Karpas-422 (cell line): ENCODE data around the gene CDK10. TPM values are rescaled to one million over a fixed set of nuclear protein-coding genes. Genes with fewer than 3 reads are reported as not detected.
A peak's percentile ranks its signal among the peaks of the same experiment; 100 is the strongest.

Experiments used
- DNase-seq: peaks from one replicate; pipeline ENCODE4 v3.0.0-alpha.2; 2015
- H2AFZ ChIP-seq: fragments of 200-600 bp; sonication (generic); 2 replicates; pipeline ENCODE4 v1.6.1; 2014; ENCODE audit warnings: antibody characterized with exemption, low read length, mixed read lengths
- H3K27ac ChIP-seq: fragments of 200-600 bp; sonication (generic); 2 replicates; pipeline ENCODE4 v1.5.1; 2014; ENCODE audit warnings: mild to moderate bottlenecking, low read length, moderate library complexity
- H3K27me3 ChIP-seq: fragments of 200-600 bp; sonication (generic); 2 replicates; pipeline ENCODE4 v1.6.1; 2014; ENCODE audit warnings: low read length, mixed read lengths
- H3K36me3 ChIP-seq: fragments of 200-600 bp; sonication (generic); 2 replicates; pipeline ENCODE4 v1.6.1; 2014; ENCODE audit warnings: low read length, mixed read lengths; ENCODE audit not compliant: insufficient read depth
- H3K4me1 ChIP-seq: fragments of 200-600 bp; sonication (generic); 2 replicates; pipeline ENCODE4 v1.6.1; 2014; ENCODE audit warnings: mild to moderate bottlenecking, low read length, mixed read lengths
- H3K4me2 ChIP-seq: fragments of 200-600 bp; sonication (generic); 2 replicates; pipeline ENCODE4 v1.6.1; 2014; ENCODE audit warnings: low read length, low read depth, mild to moderate bottlenecking; ENCODE audit not compliant: poor library complexity, severe bottlenecking
- H3K4me3 ChIP-seq: fragments of 200-600 bp; sonication (generic); 2 replicates; pipeline ENCODE4 v1.5.1; 2014; ENCODE audit warnings: mild to moderate bottlenecking, antibody characterized with exemption, low read length, mixed read lengths
- H3K79me2 ChIP-seq: fragments of 200-600 bp; sonication (generic); 2 replicates; pipeline ENCODE4 v1.6.1; 2014; ENCODE audit warnings: mild to moderate bottlenecking, low read length, mixed read lengths
- H3K9ac ChIP-seq: fragments of 200-600 bp; sonication (generic); 2 replicates; pipeline ENCODE4 v1.6.0; 2014; ENCODE audit warnings: low read length
- H3K9me2 ChIP-seq: fragments of 200-600 bp; sonication (generic), shearing (Covaris generic); replicated peaks from 2 replicates; pipeline ENCODE4 v1.6.0; 2014; ENCODE audit warnings: mild to moderate bottlenecking, low read length, moderate library complexity; ENCODE audit not compliant: insufficient read depth
- H3K9me3 ChIP-seq: fragments of 300-700, 200-600 bp; sonication (generic); 2 replicates; pipeline ENCODE4 v1.6.1; 2014; ENCODE audit warnings: low read length, mixed read lengths
- H4K20me1 ChIP-seq: fragments of 200-600 bp; sonication (generic); 2 replicates; pipeline ENCODE4 v1.6.1; 2014; ENCODE audit warnings: mild to moderate bottlenecking, antibody characterized with exemption, low read length, low read depth; ENCODE audit not compliant: insufficient read depth
- total RNA-seq: library from RNA; depleted of rRNA; stranded (reverse); fragments of >200 nt; shearing (Covaris generic); gene quantifications from 2 replicates; pipeline ENCODE4 v1.2.3, GENCODE V29; 2014; ENCODE audit warnings: low replicate concordance

CDK10 gene
- total RNA-seq, 1 experiment from 2014 or later, result 25.6 TPM

GRCh38 chr16:89733322-89733721, 46.8 kb downstream of the CDK10 start:
- Histone ChIP-seq H4K20me1 (no peaks in the 10 kb centered on the region), H3K4me2 (no peak overlapping the region), H3K4me3 (no peak overlapping the region), H2AFZ (no peak overlapping the region), H3K27me3 (no peaks in the 10 kb centered on the region), H3K9ac (no peak overlapping the region), H3K4me1 (no peaks in the 10 kb centered on the region), H3K79me2 (peaks cover 4% of the 10 kb centered on the region), H3K36me3 (peaks cover 30% of the 10 kb centered on the region), H3K27ac (no peak overlapping the region), H3K9me2 (no peaks in the 10 kb centered on the region), H3K9me3 (no peaks in the 10 kb centered on the region)
- no peak for DNase-seq

DNA sequence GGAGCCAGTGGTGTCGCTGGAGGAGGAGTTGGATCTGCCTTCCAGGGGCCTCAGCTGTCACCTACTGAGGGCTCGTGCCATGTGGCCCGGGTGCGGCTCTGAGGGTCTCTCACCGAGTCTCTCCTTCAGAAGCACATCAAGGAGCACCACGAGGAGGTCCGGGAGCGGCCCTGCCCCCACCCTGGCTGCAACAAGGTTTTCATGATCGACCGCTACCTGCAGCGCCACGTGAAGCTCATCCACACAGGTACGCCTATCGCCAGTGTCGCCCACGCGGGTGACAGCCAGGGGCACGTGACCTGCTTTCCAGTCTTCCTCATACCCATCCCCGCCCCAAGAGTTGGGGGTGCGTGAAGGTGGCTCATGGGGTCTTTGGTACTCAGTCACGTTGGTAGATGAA, 47.3 kb downstream of the CDK10 start:
- Histone ChIP-seq H3K27ac (no peak overlapping the region), H3K9ac (no peak overlapping the region), H3K9me3 (no peaks in the 10 kb centered on the region), H3K4me3 (no peak overlapping the region), H2AFZ (no peak overlapping the region), H3K27me3 (no peaks in the 10 kb centered on the region), H3K4me1 (no peaks in the 10 kb centered on the region), H3K79me2 (peaks cover 4% of the 10 kb centered on the region), H3K9me2 (no peaks in the 10 kb centered on the region), H3K36me3 (peaks cover 34% of the 10 kb centered on the region), H3K4me2 (no peak overlapping the region), H4K20me1 (no peaks in the 10 kb centered on the region)
- no peak for DNase-seq

- Histone ChIP-seq H3K4me1 (no peaks in the 10 kb centered on the region), H3K4me3 (no peak overlapping the region), H3K79me2 (peaks cover 4% of the 10 kb centered on the region), H4K20me1 (no peaks in the 10 kb centered on the region), H3K4me2 (no peak overlapping the region), H2AFZ (no peak overlapping the region), H3K9ac (no peak overlapping the region), H3K36me3 (peaks cover 54% of the 10 kb centered on the region), H3K27ac (no peak overlapping the region), H3K9me3 (no peaks in the 10 kb centered on the region), H3K27me3 (no peaks in the 10 kb centered on the region), H3K9me2 (no peaks in the 10 kb centered on the region)
- no peak for DNase-seq
These were observed 50.1 kb downstream of the CDK10 start for GRCh38 chr16:89736554-89736953.

- Histone ChIP-seq H3K79me2 (peaks cover 4% of the 10 kb centered on the region), H3K27me3 (no peaks in the 10 kb centered on the region), H4K20me1 (no peaks in the 10 kb centered on the region), H3K4me2 (no peak overlapping the region), H3K9me2 (no peaks in the 10 kb centered on the region), H3K27ac (no peak overlapping the region), H3K4me3 (no peak overlapping the region), H2AFZ (no peak overlapping the region), H3K36me3 (peaks cover 56% of the 10 kb centered on the region), H3K9ac (no peak overlapping the region), H3K9me3 (no peaks in the 10 kb centered on the region), H3K4me1 (no peaks in the 10 kb centered on the region)
- peak; percentile 42 for DNase-seq
These were observed 51.0 kb downstream of the CDK10 start for GRCh38 chr16:89737341-89738071.

DNA sequence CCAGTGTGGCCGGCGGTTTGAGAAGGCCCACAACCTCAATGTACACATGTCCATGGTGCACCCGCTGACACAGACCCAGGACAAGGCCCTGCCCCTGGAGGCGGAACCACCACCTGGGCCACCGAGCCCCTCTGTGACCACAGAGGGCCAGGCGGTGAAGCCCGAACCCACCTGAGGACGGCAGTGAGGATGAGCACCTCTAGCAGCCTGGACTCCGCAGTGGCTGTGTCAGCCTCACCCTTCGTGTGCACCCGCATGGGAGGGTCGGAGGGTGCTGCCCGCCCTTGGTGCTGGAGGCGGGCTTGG, 51.5 kb downstream of the CDK10 start:
- H3K4me3 ChIP-seq, result no peak overlapping the region
- no peaks in the 10 kb centered on the region for H3K27me3 ChIP-seq
- no peak overlapping the region for H3K9ac ChIP-seq
- no peaks in the 10 kb centered on the region for H4K20me1 ChIP-seq
- no peaks in the 10 kb centered on the region for H3K4me1 ChIP-seq
- no peak overlapping the region for H3K27ac ChIP-seq
- H3K9me3 ChIP-seq, result no peaks in the 10 kb centered on the region
- no peak overlapping the region for H2AFZ ChIP-seq
- H3K79me2 ChIP-seq, result peaks cover 4% of the 10 kb centered on the region
- peak; percentile 38 for DNase-seq
- H3K4me2 ChIP-seq, result no peak overlapping the region
- peaks cover 56% of the 10 kb centered on the region for H3K36me3 ChIP-seq
- H3K9me2 ChIP-seq, result no peaks in the 10 kb centered on the region

GRCh38 chr16:89738538-89739317, 52.2 kb downstream of the CDK10 start:
- H3K9ac ChIP-seq, result no peak overlapping the region
- H3K27ac ChIP-seq, result no peak overlapping the region
- peaks cover 4% of the 10 kb centered on the region for H3K79me2 ChIP-seq
- no peaks in the 10 kb centered on the region for H3K9me2 ChIP-seq
- DNase-seq, result peak; percentile 39
- H4K20me1 ChIP-seq, result no peaks in the 10 kb centered on the region
- no peak overlapping the region for H2AFZ ChIP-seq
- H3K4me3 ChIP-seq, result no peak overlapping the region
- no peaks in the 10 kb centered on the region for H3K4me1 ChIP-seq
- H3K4me2 ChIP-seq, result no peak overlapping the region
- peaks cover 51% of the 10 kb centered on the region for H3K36me3 ChIP-seq
- H3K27me3 ChIP-seq, result no peaks in the 10 kb centered on the region
- H3K9me3 ChIP-seq, result no peaks in the 10 kb centered on the region

DNA sequence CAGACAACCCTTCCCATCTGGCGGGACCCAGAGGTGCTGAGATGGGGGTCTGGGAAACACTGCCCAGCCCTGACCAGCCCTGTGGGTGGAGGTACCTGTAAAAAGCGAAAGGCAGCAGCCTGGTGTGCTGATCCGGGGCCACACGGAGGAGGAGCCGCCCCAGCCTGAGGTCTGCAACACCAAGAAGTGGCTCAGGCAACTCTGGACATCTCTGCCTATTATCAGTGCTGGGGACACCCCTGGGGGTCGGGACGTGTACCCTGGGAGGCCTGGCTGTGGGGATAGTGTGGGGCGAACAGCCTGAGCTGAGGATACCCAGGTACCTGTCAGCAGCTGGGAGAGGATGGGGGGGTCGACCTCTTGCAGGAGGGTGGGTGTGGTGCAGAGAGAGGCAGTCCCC, 52.9 kb downstream of the CDK10 start:
- no peak overlapping the region for H3K4me3 ChIP-seq
- H4K20me1 ChIP-seq, result no peaks in the 10 kb centered on the region
- H3K27me3 ChIP-seq, result no peaks in the 10 kb centered on the region
- H3K9ac ChIP-seq, result no peak overlapping the region
- peak; percentile 39 for DNase-seq
- no peak overlapping the region for H3K4me2 ChIP-seq
- no peaks in the 10 kb centered on the region for H3K4me1 ChIP-seq
- no peak overlapping the region for H3K27ac ChIP-seq
- no peak overlapping the region for H2AFZ ChIP-seq
- no peaks in the 10 kb centered on the region for H3K9me2 ChIP-seq
- peaks cover 4% of the 10 kb centered on the region for H3K79me2 ChIP-seq
- H3K36me3 ChIP-seq, result peaks cover 48% of the 10 kb centered on the region
- H3K9me3 ChIP-seq, result no peaks in the 10 kb centered on the region

DNA sequence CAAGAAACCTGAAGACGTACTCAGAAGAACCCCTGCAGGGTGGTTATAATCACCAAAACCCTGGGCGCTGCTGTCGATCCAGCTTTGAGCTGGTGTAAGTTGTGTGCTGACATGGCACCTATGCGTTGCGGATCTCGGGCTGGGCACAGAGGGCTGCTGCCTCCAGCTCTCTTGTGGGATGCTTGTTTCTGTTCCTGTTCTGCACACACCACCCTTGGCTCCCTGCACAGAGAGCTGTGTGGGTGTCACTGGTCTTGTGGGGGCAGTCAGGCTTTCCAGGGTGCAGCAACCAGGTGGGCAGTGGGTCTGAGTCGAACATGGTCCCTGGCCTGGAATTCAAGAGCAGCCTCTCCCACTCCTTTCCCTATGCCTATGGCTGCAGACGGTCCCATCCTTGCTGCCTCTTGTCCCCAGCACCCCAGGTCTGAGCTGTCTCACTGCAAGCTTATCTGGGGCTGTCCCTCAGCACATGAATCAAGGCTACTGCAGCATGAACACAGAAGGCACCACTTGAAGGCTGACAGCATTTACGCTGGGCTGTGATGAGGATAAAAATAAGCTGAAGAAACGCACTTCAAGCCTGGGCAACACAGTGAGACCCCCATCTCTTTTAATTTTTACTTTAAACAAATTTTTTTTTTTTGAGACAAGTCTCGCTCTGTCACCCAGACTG, 55.0 kb downstream of the CDK10 start:
- no peak overlapping the region for H2AFZ ChIP-seq
- no peaks in the 10 kb centered on the region for H3K9me2 ChIP-seq
- H3K9me3 ChIP-seq, result no peaks in the 10 kb centered on the region
- H3K9ac ChIP-seq, result no peak overlapping the region
- peak; percentile 43 for DNase-seq
- H3K4me3 ChIP-seq, result no peak overlapping the region
- H3K4me1 ChIP-seq, result no peaks in the 10 kb centered on the region
- H3K27me3 ChIP-seq, result no peaks in the 10 kb centered on the region
- H4K20me1 ChIP-seq, result no peaks in the 10 kb centered on the region
- H3K27ac ChIP-seq, result no peak overlapping the region
- peaks cover 4% of the 10 kb centered on the region for H3K79me2 ChIP-seq
- peaks cover 42% of the 10 kb centered on the region for H3K36me3 ChIP-seq
- H3K4me2 ChIP-seq, result no peak overlapping the region
